Measurements from ENCODE around the gene UXS1. TPM values are rescaled to one million over a fixed set of nuclear protein-coding genes. Genes with fewer than 3 reads are reported as not detected.

UXS1 gene
- total RNA-seq, 4 donors from 2014 or later = 18.5 to 26.5 (median 22.8) TPM

DNA sequence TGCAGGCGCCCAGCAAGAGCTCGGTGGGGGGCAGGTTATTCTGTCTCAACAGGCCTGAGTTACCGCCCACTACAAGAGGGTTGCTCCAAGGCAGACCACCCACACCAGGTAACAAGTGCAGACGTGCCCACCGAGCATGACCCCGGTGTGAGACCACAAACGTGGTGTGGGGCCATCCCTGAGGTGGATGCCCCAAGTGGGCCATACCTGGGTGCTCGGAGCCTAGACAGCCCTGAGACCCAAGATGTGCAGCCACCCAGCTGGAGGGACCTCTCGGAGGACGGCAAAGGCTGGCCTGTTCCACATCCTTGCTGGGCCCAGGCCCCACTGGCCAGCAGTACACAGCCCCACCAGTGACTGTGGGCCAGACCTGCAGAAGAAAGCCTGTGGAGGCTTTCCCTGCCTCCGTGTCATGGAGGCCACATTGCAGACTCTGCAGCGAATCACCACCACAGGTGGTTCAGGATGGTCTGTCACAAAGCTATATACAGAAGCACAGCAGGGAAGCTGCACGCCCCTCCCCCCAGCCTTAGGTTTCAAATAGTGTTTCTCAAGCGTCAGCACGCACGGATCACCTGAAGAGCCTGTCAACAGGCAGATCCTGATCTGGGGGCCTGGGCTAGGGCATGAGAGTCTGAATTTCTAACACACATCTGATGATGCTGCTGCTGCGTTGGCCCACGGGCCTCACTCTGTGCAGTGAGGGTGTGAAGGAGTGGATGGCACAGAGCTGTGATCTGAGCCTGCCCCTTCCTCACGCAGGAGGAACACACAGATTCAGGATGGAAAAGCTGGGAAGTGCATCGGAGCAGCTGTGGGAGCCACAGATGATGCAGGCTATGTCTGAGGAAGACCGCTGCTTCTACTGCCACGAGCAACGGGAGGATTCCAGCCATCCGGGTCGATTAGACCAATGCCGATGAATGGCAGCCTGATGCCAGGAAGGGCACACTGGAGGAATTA is 96.8 kb downstream of the UXS1 start:
- no peak for TF ChIP-seq CTCF (IDR thresholded peaks at IDR 0.05; ENCODE audit: low read depth)

GRCh38 chr2:106096299-106097037 is 97.6 kb downstream of the UXS1 start:
- TF ChIP-seq CTCF (IDR thresholded peaks at IDR 0.05; ENCODE audit: low read depth) = no peak

GRCh38 chr2:106095478-106096298 is 98.4 kb downstream of the UXS1 start:
- no peak for TF ChIP-seq CTCF (IDR thresholded peaks at IDR 0.05; ENCODE audit: low read depth)

- TF ChIP-seq CTCF (IDR thresholded peaks at IDR 0.05; ENCODE audit: low read depth) = no peak
Measured at GRCh38 chr2:106094131-106094841, 99.8 kb downstream of the UXS1 start.

DNA sequence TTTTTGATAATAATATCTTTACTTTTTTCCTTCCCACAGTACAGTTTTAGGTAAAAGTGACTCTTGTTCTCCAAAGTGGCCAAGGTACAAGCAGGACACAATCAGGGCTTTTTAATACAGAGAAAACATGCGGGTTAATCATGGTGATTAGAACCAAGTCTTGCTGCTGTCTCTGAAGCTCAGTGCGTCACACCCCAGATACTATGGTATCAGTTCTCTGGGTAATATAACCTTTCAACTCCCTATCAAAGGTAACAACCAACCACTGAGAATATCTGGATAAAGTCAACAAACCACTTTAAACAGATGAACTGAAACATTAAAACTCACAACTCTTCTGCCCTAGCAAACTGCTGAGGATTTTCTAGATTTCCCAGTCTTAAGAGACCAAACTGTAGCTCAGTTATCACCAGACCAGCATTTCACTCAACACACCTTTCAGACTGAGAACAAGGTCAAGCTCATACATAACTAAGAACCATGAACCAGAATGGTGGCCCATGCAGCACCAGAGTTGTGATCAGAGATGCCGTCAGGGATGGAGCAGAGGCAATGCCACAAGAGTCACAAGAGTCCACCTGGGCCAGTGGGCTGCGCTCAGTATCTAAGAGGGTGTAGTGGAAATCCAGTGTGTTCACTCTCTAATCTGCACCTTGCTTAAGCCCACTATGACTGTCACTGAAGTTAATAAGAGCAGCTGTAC is 103.0 kb downstream of the UXS1 start:
- no peak for TF ChIP-seq CTCF (IDR thresholded peaks at IDR 0.05; ENCODE audit: low read depth)

DNA sequence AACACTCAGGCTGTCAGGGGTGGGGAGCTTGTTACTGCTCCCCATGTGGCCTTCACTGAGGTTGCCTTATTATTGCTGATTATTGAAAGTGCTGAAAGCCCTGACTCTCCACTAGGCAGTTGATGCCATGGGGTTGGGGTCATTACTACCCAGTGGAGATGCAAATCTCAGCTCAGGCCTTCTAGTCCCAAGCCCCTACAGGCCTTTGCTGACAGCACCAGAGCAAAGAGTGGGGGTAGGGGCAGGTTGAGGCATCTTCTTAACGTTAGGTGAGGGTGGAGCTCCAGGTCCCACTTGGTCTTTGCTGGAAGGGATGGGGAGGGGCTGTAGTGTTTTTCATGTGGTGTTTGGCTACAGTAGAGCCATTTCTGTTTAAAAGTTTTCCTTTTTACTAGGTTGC is 104.5 kb downstream of the UXS1 start:
- TF ChIP-seq CTCF (IDR thresholded peaks at IDR 0.05; ENCODE audit: low read depth) = no peak

All from subcutaneous adipose tissue (tissue), 4 donors.